GM21737 (cell line): ENCODE measurements around the gene ASXL1.

Experiments used
- ATAC-seq: cut with Tn5 transposase; IDR thresholded peaks from one replicate; pipeline ENCODE4 v1.9.1; 2021; ENCODE audit warnings: mild to moderate bottlenecking, moderate library complexity; ENCODE audit not compliant: unreplicated experiment

Gene ASXL1

DNA sequence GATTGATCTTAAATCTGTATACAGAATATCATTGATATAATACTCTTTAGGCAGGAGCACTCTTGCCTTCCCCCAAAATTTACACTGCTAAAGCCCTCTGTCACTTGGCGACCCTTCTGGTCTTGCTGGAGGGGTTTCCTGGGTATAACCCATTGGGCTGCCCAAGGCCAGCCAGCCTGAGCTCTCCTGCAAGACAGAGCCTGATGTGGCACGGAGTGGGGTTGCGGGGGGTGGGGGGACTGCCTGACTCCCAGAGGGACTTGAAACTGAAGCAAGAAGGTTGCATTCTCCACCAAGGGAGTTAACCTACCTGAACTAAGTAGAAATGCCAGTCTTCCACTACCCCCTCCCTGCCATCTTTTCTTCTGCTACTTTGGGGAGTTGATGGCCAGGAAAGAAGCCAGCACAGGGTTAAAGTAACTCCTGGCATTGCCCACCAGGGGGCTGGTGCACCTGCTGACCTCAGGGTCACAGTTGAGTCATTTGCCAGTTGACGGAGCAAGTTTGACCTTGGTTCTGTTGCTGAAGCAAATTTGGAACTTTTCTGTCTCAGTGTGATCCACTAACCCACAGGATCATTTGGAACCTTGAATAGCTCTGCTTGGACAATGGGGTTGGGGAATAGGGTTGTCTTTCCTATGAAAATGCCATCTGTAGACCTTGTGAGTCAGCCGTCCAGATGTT, 79.4 kb downstream of the ASXL1 start:
- no peak for ATAC-seq

GRCh38 chr20:32438331-32438858, 80.3 kb downstream of the ASXL1 start:
- no peak for ATAC-seq

GRCh38 chr20:32439132-32439829, 81.2 kb downstream of the ASXL1 start:
- no peak for ATAC-seq

GRCh38 chr20:32440069-32440757, 82.1 kb downstream of the ASXL1 start:
- no peak for ATAC-seq

GRCh38 chr20:32440758-32441078, 82.6 kb downstream of the ASXL1 start:
- no peak for ATAC-seq

DNA sequence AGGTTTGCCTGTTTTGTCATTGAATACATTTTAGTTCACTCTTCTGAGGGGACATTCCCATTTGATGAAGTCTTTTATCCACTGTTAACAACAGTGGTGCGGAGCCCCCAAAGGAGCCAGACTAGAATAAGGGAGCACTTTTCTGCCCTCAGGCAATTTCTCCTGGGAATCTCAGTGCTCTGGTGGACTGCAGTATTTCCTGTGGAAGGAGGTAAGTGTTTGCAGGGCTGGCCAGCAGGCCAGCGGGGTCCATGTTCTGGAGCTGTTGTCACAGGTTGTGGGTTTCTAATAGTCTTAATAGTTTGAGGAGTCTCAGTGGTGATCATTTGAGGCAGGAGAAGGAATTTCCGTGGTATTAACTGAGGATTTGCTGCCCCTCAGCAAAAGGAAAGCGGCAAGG, 83.5 kb downstream of the ASXL1 start:
- ATAC-seq = no peak

DNA sequence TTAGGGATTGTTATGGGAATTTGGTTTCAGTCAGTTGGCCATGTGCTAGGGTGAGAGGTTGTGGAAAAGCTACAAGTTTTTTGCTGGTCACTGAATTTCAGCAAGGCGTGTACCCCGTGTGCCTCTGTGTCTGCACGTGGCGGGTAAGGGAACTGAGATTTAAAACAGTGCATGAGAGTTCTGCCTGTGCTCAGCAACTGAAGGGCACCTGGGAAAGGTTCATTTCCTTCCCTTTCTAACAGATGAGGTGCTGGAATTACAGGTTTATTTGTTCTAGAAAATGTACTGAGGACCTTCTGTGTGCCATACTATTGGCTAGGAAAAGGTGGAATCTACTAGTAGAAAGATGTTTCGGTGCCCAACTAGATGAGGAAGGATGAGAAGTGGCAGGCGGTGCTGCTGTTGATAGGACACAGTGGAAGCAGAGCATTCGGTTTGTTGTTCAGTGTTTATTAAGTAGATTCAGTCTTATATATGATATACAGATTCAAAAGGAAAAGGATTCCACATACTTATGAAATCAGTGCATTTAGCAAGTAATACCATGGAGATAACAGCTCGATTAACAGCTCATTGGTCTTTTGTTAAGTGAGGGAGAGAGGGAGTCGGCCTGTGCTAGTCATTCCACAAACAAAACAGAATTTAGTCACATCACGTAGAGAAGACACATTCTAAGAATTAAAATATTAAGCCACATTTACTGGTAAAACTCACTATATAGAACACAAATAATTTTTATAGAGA, 84.7 kb downstream of the ASXL1 start:
- no peak for ATAC-seq

GRCh38 chr20:32443386-32443974, 85.3 kb downstream of the ASXL1 start:
- no peak for ATAC-seq

- no peak for ATAC-seq
Measured at GRCh38 chr20:32444474-32445220, 86.5 kb downstream of the ASXL1 start.

DNA sequence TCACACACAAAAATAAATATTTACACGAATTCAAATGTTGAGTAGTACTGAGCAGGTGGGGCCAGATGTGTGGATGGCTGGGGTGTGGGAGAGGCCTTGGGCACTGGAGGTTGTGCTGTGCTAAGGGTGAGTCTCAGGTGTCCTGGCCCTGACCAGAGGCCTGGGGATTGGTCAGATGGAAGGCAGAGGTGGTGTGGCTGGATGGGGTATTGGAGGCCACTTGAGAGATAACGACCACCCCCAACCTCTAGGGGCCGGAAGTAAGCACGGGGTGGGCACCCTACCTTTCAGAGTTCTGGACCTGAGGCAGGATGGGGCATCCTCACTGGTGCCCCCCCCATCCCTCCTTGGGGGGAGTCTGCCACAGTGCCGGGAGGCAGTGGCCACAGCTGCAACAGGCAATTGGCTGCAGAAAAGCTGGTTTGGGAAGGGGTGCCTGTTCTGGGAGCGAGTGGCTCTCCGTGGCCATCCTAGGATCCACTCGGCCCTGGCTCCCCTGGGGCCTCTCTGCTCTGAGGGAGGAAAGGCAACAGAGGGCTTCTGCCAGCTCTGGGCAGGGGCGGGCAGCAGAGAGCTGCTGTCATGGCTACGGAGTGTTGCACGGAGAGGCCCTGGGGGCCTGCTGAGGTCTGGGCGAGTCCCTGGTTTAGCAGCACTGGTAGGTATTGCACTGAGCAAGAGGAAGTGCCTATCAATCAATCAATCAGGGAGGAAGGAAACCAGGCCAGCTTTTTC, 87.6 kb downstream of the ASXL1 start:
- ATAC-seq = no peak

GRCh38 chr20:32446301-32447100, 88.4 kb downstream of the ASXL1 start:
- ATAC-seq = no peak

GRCh38 chr20:32447136-32448027, 89.3 kb downstream of the ASXL1 start:
- ATAC-seq = no peak

GRCh38 chr20:32448306-32449056, 90.3 kb downstream of the ASXL1 start:
- ATAC-seq = no peak

- no peak for ATAC-seq
Measured at GRCh38 chr20:32449057-32449889, 91.1 kb downstream of the ASXL1 start.

DNA sequence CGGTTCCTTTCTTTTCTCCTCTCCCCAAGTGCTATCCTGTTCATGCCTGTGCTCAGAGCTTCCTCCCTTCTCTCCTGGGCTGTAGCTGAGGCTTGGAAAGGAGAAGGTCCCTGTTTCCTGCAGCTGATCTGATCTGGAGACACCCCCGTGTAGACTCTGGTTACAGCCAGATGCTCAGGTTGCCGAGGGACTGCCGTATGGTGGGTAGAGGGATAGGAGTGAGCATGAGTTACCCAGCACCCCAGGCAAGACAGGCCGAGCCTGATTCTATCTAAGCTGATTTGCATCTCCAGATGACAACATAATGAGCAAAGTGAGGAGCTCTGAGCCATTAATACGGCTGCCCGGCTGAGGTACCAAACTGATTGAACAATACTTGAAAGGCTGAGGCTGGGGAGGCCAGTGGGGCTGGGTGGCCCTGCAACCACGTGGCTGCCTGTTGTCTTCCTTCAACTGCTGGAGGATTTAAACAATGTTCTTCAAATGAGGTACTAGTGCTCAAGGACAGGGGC, 91.8 kb downstream of the ASXL1 start:
- ATAC-seq = no peak
